RWPE2 (cell line): Measurements from ENCODE around the gene FLYWCH1.

Experiments used
- ATAC-seq: fragments of 200-7000 bp; cut with Tn5 transposase; 3 replicates; pipeline ENCODE4 v1.9.1; 2021; ENCODE audit warnings: low read depth
- DNase-seq: peaks from one replicate; pipeline ENCODE4 v3.0.0-alpha.2; 2020; ENCODE audit warnings: low spot score
- H3K27ac ChIP-seq: fragments of 450-650 bp; 2 replicates; pipeline ENCODE4 v1.5.1; 2017; ENCODE audit warnings: mild to moderate bottlenecking; ENCODE audit not compliant: poor library complexity, severe bottlenecking
- H3K27me3 ChIP-seq: fragments of 250-450 bp; sonication (Bioruptor Pico); 2 replicates; pipeline ENCODE4 v1.5.1; 2021; ENCODE audit warnings: mild to moderate bottlenecking, moderate library complexity; ENCODE audit not compliant: insufficient read depth, poor library complexity, severe bottlenecking
- H3K36me3 ChIP-seq: fragments of 250-450 bp; sonication (Bioruptor Pico); 2 replicates; pipeline ENCODE4 v1.5.1; 2020; ENCODE audit warnings: low read depth, mild to moderate bottlenecking, moderate library complexity
- H3K4me1 ChIP-seq: fragments of 250-450 bp; sonication (Bioruptor Pico); 2 replicates; pipeline ENCODE4 v1.5.1; 2021; ENCODE audit warnings: mild to moderate bottlenecking, moderate library complexity; ENCODE audit not compliant: insufficient read depth, poor library complexity, severe bottlenecking
- H3K4me3 ChIP-seq: fragments of 250-450 bp; sonication (Bioruptor Pico); 2 replicates; pipeline ENCODE4 v1.5.1; 2021; ENCODE audit warnings: mild to moderate bottlenecking, moderate library complexity; ENCODE audit not compliant: severe bottlenecking
- H3K9me3 ChIP-seq: fragments of 250-450 bp; sonication (Bioruptor Pico); 2 replicates; pipeline ENCODE4 v1.5.1; 2021; ENCODE audit warnings: mild to moderate bottlenecking, moderate library complexity; ENCODE audit not compliant: severe bottlenecking
- CTCF ChIP-seq: fragments of 450-650 bp; IDR thresholded peaks from one replicate; pipeline ENCODE4 v1.5.1; 2017; ENCODE audit warnings: mild to moderate bottlenecking, moderate library complexity; ENCODE audit not compliant: poor library complexity, severe bottlenecking

FLYWCH1 gene

GRCh38 chr16:2911638-2912329 lies at the start of gene FLYWCH1:
FLYWCH1 (plus strand) TSS chr16:2911931; CDS start chr16:2929686, 17,755 bp downstream.
- peak; percentile 85 for ATAC-seq
- no peaks in the 10 kb centered on the region for H3K9me3 ChIP-seq
- no peak for TF ChIP-seq CTCF
- DNase-seq = peak; percentile 98
- H3K27me3 ChIP-seq = no peaks in the 10 kb centered on the region
- H3K27ac ChIP-seq = peak within 1 kb of the TSS; percentile 37
- peaks cover 21% of the 10 kb centered on the region for H3K36me3 ChIP-seq
- H3K4me1 ChIP-seq = peaks cover 34% of the 10 kb centered on the region
- peak within 1 kb of the TSS; percentile 65 for H3K4me3 ChIP-seq

- H3K9me3 ChIP-seq = peaks cover 2% of the 10 kb centered on the region
- H3K4me3 ChIP-seq = no peak overlapping the region
- TF ChIP-seq CTCF = no peak
- H3K27me3 ChIP-seq = no peaks in the 10 kb centered on the region
- no peaks in the 10 kb centered on the region for H3K36me3 ChIP-seq
- no peak for DNase-seq
- no peak overlapping the region for H3K27ac ChIP-seq
- ATAC-seq = no peak
- no peaks in the 10 kb centered on the region for H3K4me1 ChIP-seq
Observed at GRCh38 chr16:2865651-2866050, 46.1 kb upstream of the FLYWCH1 start.

GRCh38 chr16:2866431-2866830 lies 45.3 kb upstream of the FLYWCH1 start:
- Histone ChIP-seq H3K36me3 (no peaks in the 10 kb centered on the region), H3K4me3 (no peak overlapping the region), H3K27me3 (no peaks in the 10 kb centered on the region), H3K4me1 (no peaks in the 10 kb centered on the region), H3K9me3 (no peaks in the 10 kb centered on the region), H3K27ac (no peak overlapping the region)
- ATAC-seq = no peak
- no peak for DNase-seq
- no peak for TF ChIP-seq CTCF

- no peaks in the 10 kb centered on the region for H3K9me3 ChIP-seq
- H3K36me3 ChIP-seq = no peaks in the 10 kb centered on the region
- H3K27me3 ChIP-seq = no peaks in the 10 kb centered on the region
- TF ChIP-seq CTCF = no peak
- peak overlapping the region; percentile 57 for H3K4me3 ChIP-seq
- peak overlapping the region; percentile 90 for H3K27ac ChIP-seq
- ATAC-seq (no peak), DNase-seq (no peak)
- H3K4me1 ChIP-seq = no peaks in the 10 kb centered on the region
Observed at GRCh38 chr16:2867661-2867986, 44.1 kb upstream of the FLYWCH1 start.
